Muscle layer of colon (tissue), 2 donors: ENCODE measurements around the gene GRIK2.

ENCODE experiments used
- H3K27ac ChIP-seq: one replicate; pipeline ENCODE4 v1.7.0; 2013; ENCODE audit warnings: low read depth, mild to moderate bottlenecking, low read length, moderate library complexity
- H3K27me3 ChIP-seq, 2 donors: one replicate each; pipeline ENCODE4 v1.7.0; 2013; ENCODE audit warnings: low read length in 2 of 2, mild to moderate bottlenecking in 2 of 2; ENCODE audit not compliant: insufficient read depth in 2 of 2, control insufficient read depth in 1 of 2
- H3K36me3 ChIP-seq: one replicate; pipeline ENCODE4 v1.7.0; 2013; ENCODE audit warnings: mild to moderate bottlenecking, low read length; ENCODE audit not compliant: insufficient read depth
- H3K4me1 ChIP-seq: one replicate; pipeline ENCODE4 v1.7.0; 2013; ENCODE audit warnings: mild to moderate bottlenecking, low read length; ENCODE audit not compliant: insufficient read depth
- H3K4me3 ChIP-seq, 2 donors: one replicate each; pipeline ENCODE4 v1.7.0; 2013; ENCODE audit warnings: low read length in 2 of 2, low read depth in 1 of 2, mild to moderate bottlenecking in 1 of 2, moderate library complexity in 1 of 2
- H3K9ac ChIP-seq: one replicate; pipeline ENCODE4 v1.7.0; 2013; ENCODE audit warnings: low read length
- H3K9me3 ChIP-seq: one replicate; pipeline ENCODE4 v1.7.0; 2013; ENCODE audit warnings: mild to moderate bottlenecking, low read length
- donor health status: abdominal sarcoma.
- donor health status: Adenocarcinoma of cecum.

Gene GRIK2

DNA sequence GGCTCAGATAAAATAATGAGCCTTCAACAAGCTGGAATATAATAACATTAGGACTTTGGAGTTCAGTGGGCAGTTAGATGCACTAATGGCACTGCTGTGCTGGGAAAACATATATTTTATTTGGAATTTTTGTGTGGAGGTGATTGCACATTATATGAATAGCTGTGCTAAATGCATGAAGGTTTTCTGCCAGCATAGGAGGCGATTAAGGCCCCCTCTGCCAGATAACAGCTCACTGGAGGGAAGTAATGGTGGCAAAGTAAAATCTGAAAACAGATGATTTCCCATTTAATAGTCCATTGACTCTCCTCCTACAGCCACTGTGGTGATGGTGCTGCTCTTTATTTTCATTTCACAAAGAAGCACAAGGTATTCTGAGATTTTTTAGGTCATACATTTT lies 326.0 kb downstream of the GRIK2 start:
- no peaks in the 10 kb centered on the region for H3K27me3 ChIP-seq
- no peak overlapping the region for H3K9ac ChIP-seq
- H3K27ac ChIP-seq, result no peak overlapping the region
- no peak overlapping the region for H3K4me3 ChIP-seq
- peaks cover 8% of the 10 kb centered on the region for H3K4me1 ChIP-seq
- H3K9me3 ChIP-seq, result no peaks in the 10 kb centered on the region
- H3K36me3 ChIP-seq, result no peaks in the 10 kb centered on the region

DNA sequence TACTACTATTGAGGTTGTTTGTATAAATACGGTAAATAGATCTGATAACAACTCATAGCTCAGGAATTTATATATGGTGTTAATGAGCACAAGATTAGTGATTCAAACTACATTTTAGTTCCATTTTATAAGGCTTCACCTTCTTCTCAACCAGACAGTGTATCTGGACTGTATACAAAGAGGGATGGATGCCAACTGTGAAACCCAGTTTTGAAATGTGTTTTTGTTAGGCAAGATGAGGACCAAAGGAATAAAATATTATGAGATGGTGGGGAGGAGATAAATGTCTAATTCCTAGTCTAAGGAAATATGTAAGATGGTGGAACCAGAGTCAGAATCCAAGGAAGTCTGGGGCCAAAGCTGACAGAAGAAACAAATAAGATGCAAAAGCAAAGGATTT lies 329.0 kb downstream of the GRIK2 start:
- no peak overlapping the region for H3K27ac ChIP-seq
- no peaks in the 10 kb centered on the region for H3K9me3 ChIP-seq
- peaks cover 8% of the 10 kb centered on the region for H3K4me1 ChIP-seq
- H3K27me3 ChIP-seq, result no peaks in the 10 kb centered on the region
- H3K9ac ChIP-seq, result no peak overlapping the region
- no peaks in the 10 kb centered on the region for H3K36me3 ChIP-seq
- H3K4me3 ChIP-seq, result no peak overlapping the region

DNA sequence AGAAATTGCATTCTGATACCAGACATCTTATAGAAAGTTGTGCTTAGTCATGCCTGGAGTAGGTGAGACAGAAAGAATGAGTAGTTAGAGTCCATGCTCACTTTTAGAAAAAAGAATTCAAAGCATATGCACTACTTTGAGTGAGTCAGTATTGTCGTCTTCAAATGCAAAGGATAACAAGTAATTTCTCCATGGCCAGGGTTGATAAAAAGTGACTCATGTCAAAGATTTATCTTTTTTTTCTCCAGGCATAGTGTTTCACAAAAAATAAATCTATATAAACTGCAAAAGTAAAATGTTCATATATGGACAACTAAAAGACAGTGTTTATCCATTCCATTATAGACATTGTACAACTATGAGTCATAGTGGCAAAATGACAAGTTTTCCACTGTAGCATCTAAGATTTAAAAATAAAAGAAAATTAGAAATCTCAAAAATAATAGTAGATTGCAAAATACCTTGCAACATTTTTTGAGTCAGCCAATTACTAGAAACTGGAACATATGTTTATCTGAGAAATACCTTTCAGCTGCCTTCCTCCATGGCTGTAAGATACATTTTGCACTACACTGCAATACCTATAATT lies 329.6 kb downstream of the GRIK2 start:
- H3K9me3 ChIP-seq, result no peaks in the 10 kb centered on the region
- H3K4me1 ChIP-seq, result peaks cover 8% of the 10 kb centered on the region
- no peaks in the 10 kb centered on the region for H3K36me3 ChIP-seq
- H3K9ac ChIP-seq, result no peak overlapping the region
- H3K4me3 ChIP-seq, result no peak overlapping the region
- H3K27ac ChIP-seq, result no peak overlapping the region
- H3K27me3 ChIP-seq, result no peaks in the 10 kb centered on the region

DNA sequence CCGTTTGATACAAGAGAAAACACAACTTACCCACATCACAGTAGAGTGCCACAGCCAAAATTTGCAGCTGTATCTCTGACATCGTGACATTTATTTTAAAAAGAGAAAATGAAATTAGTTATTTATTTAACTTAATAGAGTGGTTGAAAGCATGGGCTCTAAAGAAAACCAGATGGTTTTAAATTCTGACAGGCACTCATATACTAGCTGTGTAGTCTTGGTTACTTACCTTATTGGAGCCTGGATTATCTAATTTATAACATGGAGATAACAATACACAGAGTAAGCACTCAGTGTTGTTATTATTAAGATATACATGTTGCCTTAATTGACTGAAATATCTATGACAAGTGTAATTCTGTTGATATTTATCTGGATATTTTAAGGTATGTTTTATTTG lies 334.9 kb downstream of the GRIK2 start:
- no peak overlapping the region for H3K4me3 ChIP-seq
- no peak overlapping the region for H3K9ac ChIP-seq
- no peaks in the 10 kb centered on the region for H3K27me3 ChIP-seq
- no peaks in the 10 kb centered on the region for H3K36me3 ChIP-seq
- no peaks in the 10 kb centered on the region for H3K9me3 ChIP-seq
- H3K27ac ChIP-seq, result no peak overlapping the region
- peaks cover under 1% of the 10 kb centered on the region for H3K4me1 ChIP-seq

DNA sequence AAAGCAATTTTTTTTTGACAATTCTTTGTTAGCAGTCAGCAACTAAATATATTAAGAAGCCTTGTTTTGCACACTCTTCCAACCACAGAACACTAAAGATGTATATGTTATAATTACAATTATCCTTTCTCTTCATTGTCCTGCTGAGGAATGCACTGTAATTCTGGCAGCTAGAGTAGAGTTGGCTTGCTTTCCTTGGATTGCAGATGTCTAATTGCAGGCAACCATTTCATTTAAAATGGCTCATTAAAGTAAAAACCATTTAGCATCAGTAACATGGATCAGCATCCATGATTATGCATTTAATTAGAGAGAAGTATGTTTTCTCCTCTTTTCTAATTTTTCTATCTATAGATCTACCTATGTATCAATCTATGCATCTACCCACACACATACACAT lies 335.4 kb downstream of the GRIK2 start:
- Histone ChIP-seq H3K9me3 (no peaks in the 10 kb centered on the region), H3K4me3 (no peak overlapping the region), H3K4me1 (no peaks in the 10 kb centered on the region), H3K9ac (no peak overlapping the region), H3K27me3 (no peaks in the 10 kb centered on the region), H3K36me3 (no peaks in the 10 kb centered on the region), H3K27ac (no peak overlapping the region)

DNA sequence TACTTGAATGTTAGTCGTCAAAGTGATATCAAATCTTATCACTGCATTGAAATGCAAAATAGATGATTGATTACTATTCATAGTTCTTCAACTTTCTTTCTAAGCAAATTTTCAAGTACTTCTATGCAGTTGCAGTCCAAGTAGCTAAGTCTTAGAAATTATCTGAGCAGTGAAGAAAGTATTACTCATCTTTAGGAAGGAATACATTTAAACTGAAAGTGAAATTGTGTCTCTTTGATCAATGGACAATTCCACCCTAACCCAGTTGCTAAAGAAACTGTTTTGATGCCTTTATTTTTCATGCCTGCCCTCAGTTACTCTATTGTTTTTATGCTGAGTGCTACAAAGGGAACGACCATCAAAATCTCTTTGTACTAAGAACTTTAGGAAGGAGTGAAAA lies 337.4 kb downstream of the GRIK2 start:
- H3K9me3 ChIP-seq, result no peaks in the 10 kb centered on the region
- no peak overlapping the region for H3K9ac ChIP-seq
- no peaks in the 10 kb centered on the region for H3K27me3 ChIP-seq
- H3K36me3 ChIP-seq, result no peaks in the 10 kb centered on the region
- H3K4me3 ChIP-seq, result no peak overlapping the region
- H3K4me1 ChIP-seq, result no peaks in the 10 kb centered on the region
- no peak overlapping the region for H3K27ac ChIP-seq

DNA sequence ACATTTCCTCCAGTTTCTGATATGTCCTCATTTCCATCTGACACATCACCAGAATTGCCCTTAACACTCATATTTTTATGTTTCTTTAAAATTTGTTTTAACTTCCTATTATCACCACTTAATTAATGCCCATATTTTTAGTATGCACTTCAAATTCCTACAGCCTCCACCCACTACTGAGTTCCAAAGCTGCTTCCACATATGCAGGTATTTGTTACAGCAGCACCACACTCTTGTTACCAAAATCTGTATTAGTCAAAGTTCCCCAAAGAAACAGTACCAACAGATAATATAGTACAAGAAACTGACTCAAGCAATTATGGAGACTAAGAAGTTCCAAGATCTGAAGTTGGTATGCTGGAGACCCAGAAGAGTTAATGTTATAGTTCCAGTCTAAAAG lies 340.4 kb downstream of the GRIK2 start:
- H3K4me3 ChIP-seq, result no peak overlapping the region
- no peaks in the 10 kb centered on the region for H3K27me3 ChIP-seq
- H3K9me3 ChIP-seq, result no peaks in the 10 kb centered on the region
- no peaks in the 10 kb centered on the region for H3K4me1 ChIP-seq
- no peak overlapping the region for H3K27ac ChIP-seq
- H3K9ac ChIP-seq, result no peak overlapping the region
- H3K36me3 ChIP-seq, result no peaks in the 10 kb centered on the region

DNA sequence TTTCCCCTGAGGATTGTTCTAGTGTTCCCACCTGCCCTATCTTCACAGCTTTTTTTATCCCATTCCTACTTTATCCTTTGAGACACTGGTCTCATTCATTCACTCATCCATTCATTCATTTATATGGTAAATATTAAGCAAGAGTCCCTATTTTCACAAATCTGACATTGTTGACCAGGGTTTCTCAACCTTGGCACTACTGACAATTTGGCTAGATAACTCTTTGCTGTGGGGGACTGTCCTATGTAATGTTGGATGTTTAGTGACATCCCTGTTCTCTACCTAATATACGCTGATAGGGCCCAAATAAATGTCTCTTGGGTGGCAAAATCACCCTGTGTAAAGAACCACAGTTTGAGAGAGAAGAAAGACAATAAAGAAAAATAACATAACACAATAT lies 345.0 kb downstream of the GRIK2 start:
- H3K36me3 ChIP-seq, result no peaks in the 10 kb centered on the region
- H3K27me3 ChIP-seq, result no peaks in the 10 kb centered on the region
- H3K4me3 ChIP-seq, result no peak overlapping the region
- no peaks in the 10 kb centered on the region for H3K9me3 ChIP-seq
- H3K4me1 ChIP-seq, result no peaks in the 10 kb centered on the region
- no peak overlapping the region for H3K27ac ChIP-seq
- H3K9ac ChIP-seq, result no peak overlapping the region

DNA sequence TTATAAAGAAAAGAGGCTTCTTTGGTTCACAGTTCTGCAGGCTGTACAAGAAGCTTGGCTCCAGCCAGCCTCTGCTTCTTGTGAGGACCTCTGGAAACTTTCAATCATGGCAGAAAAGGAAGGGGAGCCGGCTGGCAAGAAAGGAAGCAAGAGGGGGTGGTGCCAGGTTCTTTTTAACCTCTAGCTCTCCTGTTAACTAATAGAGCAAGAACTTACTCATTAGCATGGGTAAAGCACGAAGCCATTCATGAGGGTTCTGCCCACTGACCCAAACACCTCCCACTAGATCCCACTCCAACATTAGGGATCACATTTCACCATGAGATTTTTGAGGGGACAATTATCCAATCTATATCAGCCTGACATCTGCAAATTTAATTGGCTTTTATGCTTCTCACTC lies 347.1 kb downstream of the GRIK2 start:
- Histone ChIP-seq H3K27me3 (no peaks in the 10 kb centered on the region), H3K9me3 (no peaks in the 10 kb centered on the region), H3K4me3 (no peak overlapping the region), H3K9ac (no peak overlapping the region), H3K4me1 (no peaks in the 10 kb centered on the region), H3K27ac (no peak overlapping the region), H3K36me3 (no peaks in the 10 kb centered on the region)

DNA sequence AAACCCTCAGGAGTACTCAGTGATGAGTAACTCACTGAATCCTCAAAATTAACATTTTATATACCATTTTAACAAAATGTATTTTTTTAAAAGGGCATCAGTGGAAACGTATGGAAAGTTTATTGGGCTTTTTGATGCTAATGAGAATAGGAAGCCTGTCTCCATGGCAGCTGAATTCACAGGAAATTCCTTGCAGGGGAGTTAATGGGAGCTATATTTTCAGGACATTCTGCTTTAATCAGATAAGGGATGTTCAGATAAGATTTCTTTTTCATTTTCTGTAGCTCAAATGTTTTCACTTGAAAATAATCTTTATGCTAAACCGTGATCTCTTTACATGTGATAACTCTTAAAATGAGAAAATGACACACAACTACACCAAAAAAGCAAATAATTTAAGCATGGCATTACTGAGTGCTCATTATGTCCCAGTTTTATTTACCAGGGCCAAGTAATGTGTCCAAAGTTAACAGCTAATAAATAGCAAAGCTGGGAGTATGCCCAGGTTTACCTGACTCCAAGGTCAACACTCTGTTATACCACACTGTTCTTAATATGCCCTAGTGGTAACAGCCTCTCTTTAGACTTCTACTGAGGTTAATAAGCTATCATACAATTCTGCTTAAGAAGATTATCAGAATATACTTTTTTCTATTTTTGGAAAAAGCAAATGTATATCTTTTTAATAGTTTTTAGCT lies 348.1 kb downstream of the GRIK2 start:
- Histone ChIP-seq H3K27ac (no peak overlapping the region), H3K9me3 (no peaks in the 10 kb centered on the region), H3K4me3 (no peak overlapping the region), H3K9ac (no peak overlapping the region), H3K36me3 (no peaks in the 10 kb centered on the region), H3K4me1 (no peaks in the 10 kb centered on the region), H3K27me3 (no peaks in the 10 kb centered on the region)

DNA sequence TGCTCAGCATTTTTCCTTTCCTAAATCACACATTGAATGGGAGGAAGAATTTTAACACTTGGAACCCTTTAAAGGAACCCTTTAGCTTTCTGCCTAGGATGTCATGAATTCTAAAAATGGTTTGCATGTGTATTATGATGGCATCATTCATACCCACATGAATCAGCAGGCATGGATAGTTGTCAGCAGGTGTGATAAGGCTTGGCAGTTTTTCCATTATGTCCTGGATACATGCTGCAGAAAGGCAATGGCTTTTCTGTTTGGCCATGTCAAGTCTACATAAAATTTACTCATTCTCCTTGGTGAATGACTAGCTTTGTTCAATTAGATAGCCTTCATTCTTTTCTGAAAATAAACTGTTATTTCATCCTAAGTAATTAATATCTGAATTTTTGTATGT lies 353.7 kb downstream of the GRIK2 start:
- Histone ChIP-seq H3K27ac (no peak overlapping the region), H3K27me3 (no peaks in the 10 kb centered on the region), H3K9ac (no peak overlapping the region), H3K36me3 (no peaks in the 10 kb centered on the region), H3K4me1 (no peaks in the 10 kb centered on the region), H3K4me3 (no peak overlapping the region), H3K9me3 (no peaks in the 10 kb centered on the region)

DNA sequence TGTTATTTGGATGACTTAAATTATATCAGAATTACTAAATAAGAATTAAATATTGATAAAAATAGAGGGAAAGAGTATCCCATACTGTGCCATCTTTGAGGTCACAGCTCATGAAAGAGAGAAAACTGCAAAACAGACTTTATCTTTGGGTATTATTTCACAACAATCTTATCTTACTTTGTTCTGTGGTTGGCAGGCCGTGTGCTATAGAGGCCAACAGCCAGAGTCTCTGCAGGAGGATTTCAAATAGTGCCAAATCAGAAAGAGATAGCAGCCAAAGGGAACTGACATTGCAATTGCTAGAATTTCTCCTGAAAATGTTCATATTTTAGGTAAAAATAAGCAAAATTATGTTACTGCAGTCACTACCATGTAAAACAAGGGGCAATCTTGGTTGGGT lies 354.2 kb downstream of the GRIK2 start:
- Histone ChIP-seq H3K36me3 (no peaks in the 10 kb centered on the region), H3K27ac (no peak overlapping the region), H3K4me1 (no peaks in the 10 kb centered on the region), H3K4me3 (no peak overlapping the region), H3K9ac (no peak overlapping the region), H3K9me3 (no peaks in the 10 kb centered on the region), H3K27me3 (no peaks in the 10 kb centered on the region)
